ENCODE results near the gene FAM83G.
"Not testable (repeated sequence)": the region's sequence is repeated elsewhere in the genome, so short reads cannot be mapped to it uniquely, and the experiment has no call there.

Gene FAM83G

GRCh38 chr17:18957831-18958230 is 46.7 kb downstream of the FAM83G start:
- no peak overlapping the region for H2BK120ac ChIP-seq (ENCODE audit: low read depth, low read length)
- no peak overlapping the region for H4K8ac ChIP-seq (ENCODE audit: low read depth, low read length)
- no peak overlapping the region for H2BK15ac ChIP-seq (replicated peaks; ENCODE audit: low read depth)
- no peak for DNase-seq
- no peak overlapping the region for H4K5ac ChIP-seq (ENCODE audit: low read length)
- H3K36me3 ChIP-seq (ENCODE audit: control insufficient read depth, insufficient read depth, low read length): no peaks in the 10 kb centered on the region
- no peak overlapping the region for H3K23ac ChIP-seq (ENCODE audit: low read length)
- H3K27ac ChIP-seq (ENCODE audit: low read depth, low read length): no peak overlapping the region
- H3K4ac ChIP-seq (ENCODE audit: low read depth, low read length): no peak overlapping the region
- H3K9ac ChIP-seq (ENCODE audit: low read length): no peak overlapping the region
- H3K18ac ChIP-seq (ENCODE audit: low read length): no peak overlapping the region
- H3K79me1 ChIP-seq (ENCODE audit: low read length): no peaks in the 10 kb centered on the region
- H3K4me3 ChIP-seq (ENCODE audit: low read length): no peak overlapping the region
- H3K4me1 ChIP-seq (ENCODE audit: control insufficient read depth, low read depth, low read length): no peaks in the 10 kb centered on the region
- H2BK5ac ChIP-seq (ENCODE audit: low read length): no peak overlapping the region
- no peak overlapping the region for H3K56ac ChIP-seq (ENCODE audit: low read length)
- H3K27me3 ChIP-seq (ENCODE audit: insufficient read depth, low read length, poor library complexity): no peaks in the 10 kb centered on the region
- no CpG with 5 or more reads among the region's 4 CpGs for WGBS (ENCODE audit: extremely low coverage, insufficient coverage, low lambda C conversion rate)
- H2AK5ac ChIP-seq (ENCODE audit: low read length): no peak overlapping the region
- no peak overlapping the region for H3K4me2 ChIP-seq (ENCODE audit: low read length)
- no peaks in the 10 kb centered on the region for H3K79me2 ChIP-seq (ENCODE audit: control insufficient read depth, insufficient read depth, low read length)

DNA sequence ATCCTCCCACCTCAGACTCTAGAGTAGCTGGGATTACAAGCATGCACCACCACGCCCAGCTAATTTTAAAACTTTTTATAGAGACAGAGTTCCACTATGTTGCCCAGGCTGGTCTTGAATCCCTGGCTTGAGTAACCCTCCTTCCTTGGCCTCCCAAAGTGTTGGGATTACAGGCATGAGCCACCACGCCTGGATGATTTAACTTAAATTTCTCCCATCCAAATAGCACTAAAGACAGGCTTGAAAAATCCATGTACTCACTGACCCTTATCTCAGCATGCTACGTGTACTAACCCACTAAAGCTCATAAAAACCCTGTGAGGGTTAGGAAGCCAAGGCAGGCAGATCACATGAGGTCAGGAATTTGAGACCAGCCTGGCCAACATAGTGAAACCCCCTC is 48.0 kb downstream of the FAM83G start:
- no peaks in the 10 kb centered on the region for H3K36me3 ChIP-seq (ENCODE audit: control insufficient read depth, insufficient read depth, low read length)
- H3K9ac ChIP-seq (ENCODE audit: low read length): no peak overlapping the region
- no peak overlapping the region for H3K56ac ChIP-seq (ENCODE audit: low read length)
- H2AK5ac ChIP-seq (ENCODE audit: low read length): no peak overlapping the region
- no peaks in the 10 kb centered on the region for H3K79me2 ChIP-seq (ENCODE audit: control insufficient read depth, insufficient read depth, low read length)
- H4K8ac ChIP-seq (ENCODE audit: low read depth, low read length): no peak overlapping the region
- no peak overlapping the region for H2BK15ac ChIP-seq (replicated peaks; ENCODE audit: low read depth)
- H3K27me3 ChIP-seq (ENCODE audit: insufficient read depth, low read length, poor library complexity): no peaks in the 10 kb centered on the region
- H3K79me1 ChIP-seq (ENCODE audit: low read length): no peaks in the 10 kb centered on the region
- H3K4me1 ChIP-seq (ENCODE audit: control insufficient read depth, low read depth, low read length): no peaks in the 10 kb centered on the region
- no peak overlapping the region for H3K4me2 ChIP-seq (ENCODE audit: low read length)
- no peak overlapping the region for H3K4me3 ChIP-seq (ENCODE audit: low read length)
- no peak overlapping the region for H3K4ac ChIP-seq (ENCODE audit: low read depth, low read length)
- H2BK5ac ChIP-seq (ENCODE audit: low read length): no peak overlapping the region
- H3K18ac ChIP-seq (ENCODE audit: low read length): no peak overlapping the region
- no peak overlapping the region for H2BK120ac ChIP-seq (ENCODE audit: low read depth, low read length)
- no peak overlapping the region for H3K23ac ChIP-seq (ENCODE audit: low read length)
- no peak overlapping the region for H4K5ac ChIP-seq (ENCODE audit: low read length)
- no CpG with 5 or more reads among the region's 3 CpGs for whole genome bisulfite sequencing (ENCODE audit: extremely low coverage, insufficient coverage, low lambda C conversion rate)
- DNase-seq: no peak
- H3K27ac ChIP-seq (ENCODE audit: low read depth, low read length): no peak overlapping the region

DNA sequence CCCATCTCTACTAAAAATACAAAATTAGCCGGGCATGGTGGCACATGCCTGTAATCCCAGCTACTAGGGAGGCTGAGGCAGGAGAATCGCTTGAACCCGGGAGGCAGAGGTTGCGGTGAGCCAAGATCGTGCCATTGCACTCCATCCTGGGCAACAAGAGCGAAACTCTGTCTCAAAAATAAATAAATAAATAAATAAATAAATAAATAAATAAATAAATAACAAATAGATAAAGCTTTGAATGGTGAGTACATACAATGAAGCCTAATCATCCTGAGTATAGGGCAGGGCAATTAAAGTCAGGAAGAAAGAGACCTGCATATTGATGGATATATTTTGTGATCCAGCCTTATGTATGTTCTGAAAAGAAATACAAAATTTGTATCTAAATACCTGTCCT is 48.5 kb downstream of the FAM83G start:
- H4K8ac ChIP-seq (ENCODE audit: low read depth, low read length); H3K27ac ChIP-seq (ENCODE audit: low read depth, low read length); H3K79me2 ChIP-seq (ENCODE audit: control insufficient read depth, insufficient read depth, low read length); H3K79me1 ChIP-seq (ENCODE audit: low read length); H3K4me2 ChIP-seq (ENCODE audit: low read length); H3K18ac ChIP-seq (ENCODE audit: low read length); H3K4ac ChIP-seq (ENCODE audit: low read depth, low read length); H3K56ac ChIP-seq (ENCODE audit: low read length); H2AK5ac ChIP-seq (ENCODE audit: low read length); H3K23ac ChIP-seq (ENCODE audit: low read length); H3K4me3 ChIP-seq (ENCODE audit: low read length); H2BK120ac ChIP-seq (ENCODE audit: low read depth, low read length); H4K5ac ChIP-seq (ENCODE audit: low read length); H3K9ac ChIP-seq (ENCODE audit: low read length); H2BK15ac ChIP-seq (replicated peaks; ENCODE audit: low read depth); H2BK5ac ChIP-seq (ENCODE audit: low read length); H3K4me1 ChIP-seq (ENCODE audit: control insufficient read depth, low read depth, low read length); DNase-seq; H3K36me3 ChIP-seq (ENCODE audit: control insufficient read depth, insufficient read depth, low read length); H3K27me3 ChIP-seq (ENCODE audit: insufficient read depth, low read length, poor library complexity): not testable (repeated sequence)
- no CpG with 5 or more reads among the region's 6 CpGs for WGBS (ENCODE audit: extremely low coverage, insufficient coverage, low lambda C conversion rate)

DNA sequence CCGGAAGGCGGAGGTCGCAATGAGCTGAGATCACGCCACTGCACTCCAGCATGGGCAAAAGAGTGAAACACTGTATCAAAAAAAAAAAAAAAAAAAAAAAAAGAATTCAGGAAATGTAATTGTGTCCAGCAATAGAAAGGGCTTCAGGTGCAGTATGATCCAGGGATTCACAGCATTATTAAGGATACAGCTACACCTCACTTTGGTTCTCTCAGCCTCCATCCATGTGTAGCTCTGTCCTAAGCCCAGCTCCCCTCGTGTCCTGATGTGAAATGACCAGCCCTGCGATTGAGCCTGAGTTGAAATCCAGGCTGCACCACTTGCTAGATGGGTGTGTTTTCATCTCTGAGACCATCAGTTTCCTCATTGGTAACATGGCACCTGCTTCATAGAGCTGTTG is 49.6 kb downstream of the FAM83G start:
- H3K56ac ChIP-seq (ENCODE audit: low read length): no peak overlapping the region
- H3K4me3 ChIP-seq (ENCODE audit: low read length): no peak overlapping the region
- H3K27me3 ChIP-seq (ENCODE audit: insufficient read depth, low read length, poor library complexity): no peaks in the 10 kb centered on the region
- no peak overlapping the region for H2AK5ac ChIP-seq (ENCODE audit: low read length)
- H3K4me1 ChIP-seq (ENCODE audit: control insufficient read depth, low read depth, low read length): no peaks in the 10 kb centered on the region
- no peaks in the 10 kb centered on the region for H3K79me1 ChIP-seq (ENCODE audit: low read length)
- no peak overlapping the region for H4K5ac ChIP-seq (ENCODE audit: low read length)
- WGBS (ENCODE audit: extremely low coverage, insufficient coverage, low lambda C conversion rate): no CpG with 5 or more reads among the region's 6 CpGs
- H3K18ac ChIP-seq (ENCODE audit: low read length): no peak overlapping the region
- H3K79me2 ChIP-seq (ENCODE audit: control insufficient read depth, insufficient read depth, low read length): no peaks in the 10 kb centered on the region
- H3K9ac ChIP-seq (ENCODE audit: low read length): no peak overlapping the region
- H3K4ac ChIP-seq (ENCODE audit: low read depth, low read length): no peak overlapping the region
- no peak overlapping the region for H2BK15ac ChIP-seq (replicated peaks; ENCODE audit: low read depth)
- DNase-seq: no peak
- H2BK120ac ChIP-seq (ENCODE audit: low read depth, low read length): no peak overlapping the region
- H4K8ac ChIP-seq (ENCODE audit: low read depth, low read length): no peak overlapping the region
- no peak overlapping the region for H3K4me2 ChIP-seq (ENCODE audit: low read length)
- no peaks in the 10 kb centered on the region for H3K36me3 ChIP-seq (ENCODE audit: control insufficient read depth, insufficient read depth, low read length)
- no peak overlapping the region for H3K27ac ChIP-seq (ENCODE audit: low read depth, low read length)
- no peak overlapping the region for H2BK5ac ChIP-seq (ENCODE audit: low read length)
- no peak overlapping the region for H3K23ac ChIP-seq (ENCODE audit: low read length)

- H3K9ac ChIP-seq (ENCODE audit: low read length): no peak overlapping the region
- H3K79me1 ChIP-seq (ENCODE audit: low read length): no peaks in the 10 kb centered on the region
- H3K4me2 ChIP-seq (ENCODE audit: low read length): no peak overlapping the region
- H3K18ac ChIP-seq (ENCODE audit: low read length): no peak overlapping the region
- H3K56ac ChIP-seq (ENCODE audit: low read length): no peak overlapping the region
- H3K27ac ChIP-seq (ENCODE audit: low read depth, low read length): no peak overlapping the region
- H3K27me3 ChIP-seq (ENCODE audit: insufficient read depth, low read length, poor library complexity): no peaks in the 10 kb centered on the region
- H3K4ac ChIP-seq (ENCODE audit: low read depth, low read length): no peak overlapping the region
- H2AK5ac ChIP-seq (ENCODE audit: low read length): no peak overlapping the region
- H2BK5ac ChIP-seq (ENCODE audit: low read length): no peak overlapping the region
- no peak overlapping the region for H3K4me3 ChIP-seq (ENCODE audit: low read length)
- H2BK120ac ChIP-seq (ENCODE audit: low read depth, low read length): no peak overlapping the region
- H4K5ac ChIP-seq (ENCODE audit: low read length): no peak overlapping the region
- no peaks in the 10 kb centered on the region for H3K4me1 ChIP-seq (ENCODE audit: control insufficient read depth, low read depth, low read length)
- DNase-seq: no peak
- no peak overlapping the region for H2BK15ac ChIP-seq (replicated peaks; ENCODE audit: low read depth)
- H3K36me3 ChIP-seq (ENCODE audit: control insufficient read depth, insufficient read depth, low read length): no peaks in the 10 kb centered on the region
- no peak overlapping the region for H3K23ac ChIP-seq (ENCODE audit: low read length)
- WGBS (ENCODE audit: extremely low coverage, insufficient coverage, low lambda C conversion rate): no CpG with 5 or more reads among the region's 3 CpGs
- no peaks in the 10 kb centered on the region for H3K79me2 ChIP-seq (ENCODE audit: control insufficient read depth, insufficient read depth, low read length)
- H4K8ac ChIP-seq (ENCODE audit: low read depth, low read length): no peak overlapping the region
These were observed 50.2 kb downstream of the FAM83G start for GRCh38 chr17:18954321-18954720.

GRCh38 chr17:18953231-18953728 is 51.3 kb downstream of the FAM83G start:
- WGBS (ENCODE audit: extremely low coverage, insufficient coverage, low lambda C conversion rate): no CpG with 5 or more reads among the region's 14 CpGs
- no peak overlapping the region for H3K18ac ChIP-seq (ENCODE audit: low read length)
- no peak overlapping the region for H3K4me2 ChIP-seq (ENCODE audit: low read length)
- no peak overlapping the region for H3K56ac ChIP-seq (ENCODE audit: low read length)
- H4K5ac ChIP-seq (ENCODE audit: low read length): no peak overlapping the region
- no peaks in the 10 kb centered on the region for H3K79me2 ChIP-seq (ENCODE audit: control insufficient read depth, insufficient read depth, low read length)
- H3K23ac ChIP-seq (ENCODE audit: low read length): no peak overlapping the region
- no peak overlapping the region for H3K27ac ChIP-seq (ENCODE audit: low read depth, low read length)
- H3K79me1 ChIP-seq (ENCODE audit: low read length): no peaks in the 10 kb centered on the region
- H2AK5ac ChIP-seq (ENCODE audit: low read length): no peak overlapping the region
- no peak for DNase-seq
- H3K4me3 ChIP-seq (ENCODE audit: low read length): no peak overlapping the region
- H2BK120ac ChIP-seq (ENCODE audit: low read depth, low read length): no peak overlapping the region
- no peaks in the 10 kb centered on the region for H3K36me3 ChIP-seq (ENCODE audit: control insufficient read depth, insufficient read depth, low read length)
- H2BK5ac ChIP-seq (ENCODE audit: low read length): no peak overlapping the region
- H3K4me1 ChIP-seq (ENCODE audit: control insufficient read depth, low read depth, low read length): no peaks in the 10 kb centered on the region
- H4K8ac ChIP-seq (ENCODE audit: low read depth, low read length): no peak overlapping the region
- no peak overlapping the region for H3K9ac ChIP-seq (ENCODE audit: low read length)
- H3K4ac ChIP-seq (ENCODE audit: low read depth, low read length): no peak overlapping the region
- H2BK15ac ChIP-seq (replicated peaks; ENCODE audit: low read depth): no peak overlapping the region
- H3K27me3 ChIP-seq (ENCODE audit: insufficient read depth, low read length, poor library complexity): no peaks in the 10 kb centered on the region
